Measurements from ENCODE around the gene BEST1. TPM values are rescaled to one million over a fixed set of nuclear protein-coding genes. Genes with fewer than 3 reads are reported as not detected.

Gene BEST1
- 0.15 TPM in 1 of 2 replicates, not detected in the other for total RNA-seq (ENCODE audit: low replicate concordance)

GRCh38 chr11:61950035-61950547 is at the start of gene BEST1:
Gene BEST1, plus strand, starts transcription at chr11:61950351. Its CDS starts 1,456 bp downstream, at chr11:61951807.
- Histone ChIP-seq H4K20me1 (ENCODE audit: low read depth) (no peaks in the 10 kb centered on the region), H3K27ac (no peak within 1 kb of the TSS), H3K4me1 (no peaks in the 10 kb centered on the region), H3K36me3 (no peaks in the 10 kb centered on the region), H3F3A (ENCODE audit: low read depth) (peaks cover 6% of the 10 kb centered on the region), H3K4me2 (no peak within 1 kb of the TSS), H2AFZ (replicated peaks) (no peak within 1 kb of the TSS), H3K9ac (no peak within 1 kb of the TSS), H3K79me2 (ENCODE audit: low read depth) (no peaks in the 10 kb centered on the region), H3K27me3 (peaks cover 18% of the 10 kb centered on the region), H3K9me3 (ENCODE audit: low read depth) (no peaks in the 10 kb centered on the region), H3K4me3 (no peak within 1 kb of the TSS)
- no peak within 1 kb of the TSS for H3K4me3 Mint-ChIP-seq
- H3K4me1 Mint-ChIP-seq = peaks cover 16% of the 10 kb centered on the region
- TF ChIP-seq EZH2 (IDR thresholded peaks at IDR 0.05) = no peak
- TF ChIP-seq CTCF (IDR thresholded peaks at IDR 0.05) = no peak
- TF ChIP-seq EZH2phosphoT487 (IDR thresholded peaks at IDR 0.05) = no peak
- peak within 1 kb of the TSS; percentile 38 for H3K27ac Mint-ChIP-seq
- H3K9me3 Mint-ChIP-seq = no peaks in the 10 kb centered on the region
- H3K36me3 Mint-ChIP-seq = no peaks in the 10 kb centered on the region
- peaks cover 11% of the 10 kb centered on the region for H3K27me3 Mint-ChIP-seq (ENCODE audit: insufficient read depth, low read depth)
- DNase-seq (ENCODE audit: low spot score) = no peak

- Histone ChIP-seq H3F3A (ENCODE audit: low read depth) (no peaks in the 10 kb centered on the region), H4K20me1 (ENCODE audit: low read depth) (no peaks in the 10 kb centered on the region), H2AFZ (replicated peaks) (no peak overlapping the region), H3K4me3 (no peak overlapping the region), H3K27me3 (no peaks in the 10 kb centered on the region), H3K4me1 (peaks cover 12% of the 10 kb centered on the region), H3K27ac (no peak overlapping the region), H3K79me2 (ENCODE audit: low read depth) (no peaks in the 10 kb centered on the region), H3K4me2 (no peak overlapping the region), H3K9ac (no peak overlapping the region), H3K9me3 (ENCODE audit: low read depth) (no peaks in the 10 kb centered on the region), H3K36me3 (no peaks in the 10 kb centered on the region)
- H3K27me3 Mint-ChIP-seq (ENCODE audit: insufficient read depth, low read depth) = peaks cover 8% of the 10 kb centered on the region
- H3K36me3 Mint-ChIP-seq = no peaks in the 10 kb centered on the region
- TF ChIP-seq EZH2phosphoT487 (IDR thresholded peaks at IDR 0.05) (no peak), CTCF (IDR thresholded peaks at IDR 0.05) (no peak), EZH2 (IDR thresholded peaks at IDR 0.05) (no peak)
- DNase-seq (ENCODE audit: low spot score) = no peak
- H3K9me3 Mint-ChIP-seq = no peaks in the 10 kb centered on the region
- H3K27ac Mint-ChIP-seq = no peak overlapping the region
- peaks cover 12% of the 10 kb centered on the region for H3K4me1 Mint-ChIP-seq
- no peak overlapping the region for H3K4me3 Mint-ChIP-seq
Observed at GRCh38 chr11:61901397-61901796, 48.8 kb upstream of the BEST1 start.

GRCh38 chr11:61902313-61902712 is 47.8 kb upstream of the BEST1 start:
- no peak overlapping the region for H3K9ac ChIP-seq
- Mint-ChIP-seq H3K36me3 (no peaks in the 10 kb centered on the region), H3K9me3 (no peaks in the 10 kb centered on the region), H3K4me3 (no peak overlapping the region), H3K27me3 (ENCODE audit: insufficient read depth, low read depth) (peaks cover 8% of the 10 kb centered on the region), H3K27ac (no peak overlapping the region), H3K4me1 (peaks cover 13% of the 10 kb centered on the region)
- H3K9me3 ChIP-seq (ENCODE audit: low read depth) = no peaks in the 10 kb centered on the region
- no peak overlapping the region for H3K4me3 ChIP-seq
- DNase-seq (ENCODE audit: low spot score) = no peak
- H3F3A ChIP-seq (ENCODE audit: low read depth) = no peaks in the 10 kb centered on the region
- H3K27me3 ChIP-seq = no peaks in the 10 kb centered on the region
- H3K36me3 ChIP-seq = no peaks in the 10 kb centered on the region
- H3K4me2 ChIP-seq = no peak overlapping the region
- no peaks in the 10 kb centered on the region for H3K79me2 ChIP-seq (ENCODE audit: low read depth)
- no peaks in the 10 kb centered on the region for H4K20me1 ChIP-seq (ENCODE audit: low read depth)
- TF ChIP-seq CTCF (IDR thresholded peaks at IDR 0.05) = no peak
- no peak for TF ChIP-seq EZH2phosphoT487 (IDR thresholded peaks at IDR 0.05)
- TF ChIP-seq EZH2 (IDR thresholded peaks at IDR 0.05) = no peak
- peaks cover 12% of the 10 kb centered on the region for H3K4me1 ChIP-seq
- H3K27ac ChIP-seq = no peak overlapping the region
- no peak overlapping the region for H2AFZ ChIP-seq (replicated peaks)

All from neural progenitor cell (in vitro differentiated cells).